ENCODE measurements around the gene MLX. TPM values are rescaled to one million over a fixed set of nuclear protein-coding genes. Genes with fewer than 3 reads are reported as not detected.

Gene MLX, protein sequence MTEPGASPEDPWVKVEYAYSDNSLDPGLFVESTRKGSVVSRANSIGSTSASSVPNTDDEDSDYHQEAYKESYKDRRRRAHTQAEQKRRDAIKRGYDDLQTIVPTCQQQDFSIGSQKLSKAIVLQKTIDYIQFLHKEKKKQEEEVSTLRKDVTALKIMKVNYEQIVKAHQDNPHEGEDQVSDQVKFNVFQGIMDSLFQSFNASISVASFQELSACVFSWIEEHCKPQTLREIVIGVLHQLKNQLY
- 45.3 TPM for polyA plus RNA-seq (2013, experiment 1 of 2)
- polyA plus RNA-seq (2013, experiment 2 of 2) = 45.3 TPM

- Histone ChIP-seq H3K27ac (ENCODE audit: low read length, poor library complexity, severe bottlenecking) (peak within 1 kb of the TSS; percentile 86), H3K23ac (ENCODE audit: low read length in 2 of 2) (peak within 1 kb of the TSS; percentile 20 to 94), H3K18ac (ENCODE audit: low read depth in 1 of 2, low read length in 2 of 2) (peak within 1 kb of the TSS; percentile 88 to 98), H2BK120ac (ENCODE audit: low read depth, low read length) (peak within 1 kb of the TSS; percentile 88), H2BK15ac (ENCODE audit: low read depth, poor library complexity, severe bottlenecking) (peak within 1 kb of the TSS; percentile 44), H2AK5ac (ENCODE audit: low read length, severe bottlenecking) (peak within 1 kb of the TSS; percentile 66), H4K8ac (ENCODE audit: low read length) (peak within 1 kb of the TSS; percentile 94), H3K9ac (ENCODE audit: low read length) (peak within 1 kb of the TSS; percentile 91), H3K9me3 (ENCODE audit: control insufficient read depth, low read length) (no peaks in the 10 kb centered on the region), H2AFZ (ENCODE audit: low read depth, low read length) (peak within 1 kb of the TSS; percentile 74), H3K27me3 (ENCODE audit: control insufficient read depth in 1 of 2, insufficient read depth in 1 of 2, low read length in 2 of 2) (no peaks in the 10 kb centered on the region), H2BK5ac (ENCODE audit: low read depth, low read length, poor library complexity, severe bottlenecking) (peak within 1 kb of the TSS; percentile 82), H3K79me1 (replicated peaks; ENCODE audit: low read length, poor library complexity, severe bottlenecking) (peaks cover 36% of the 10 kb centered on the region), H3K36me3 (ENCODE audit: control insufficient read depth in 1 of 2, insufficient read depth in 2 of 2, low read depth in 1 of 2, low read length in 2 of 2) (peaks cover 70 to 71% of the 10 kb centered on the region in 2 experiments), H3K4me2 (ENCODE audit: low read length, poor library complexity, severe bottlenecking) (peak within 1 kb of the TSS; percentile 86), H2BK12ac (ENCODE audit: low read length in 2 of 2) (peak within 1 kb of the TSS; percentile 32 to 80), H3K4me3 (ENCODE audit: insufficient read depth in 1 of 2, low read depth in 1 of 2, low read length in 2 of 2) (peak within 1 kb of the TSS; percentile 93 to 95), H3K4me1 (ENCODE audit: control insufficient read depth, insufficient read depth, low read depth, low read length) (peaks cover 45% of the 10 kb centered on the region), H3K4ac (ENCODE audit: low read depth in 1 of 2, low read length in 2 of 2) (peak within 1 kb of the TSS; percentile 99 to 100), H3K14ac (ENCODE audit: low read length in 2 of 2) (peak within 1 kb of the TSS; percentile 81 to 93), H4K91ac (ENCODE audit: low read length) (peak within 1 kb of the TSS; percentile 98)
- peak; percentile 89 for DNase-seq
- WGBS = under 1% methylated on average over 65 of the region's 72 CpGs
Observed at GRCh38 chr17:42566883-42567573, at the start of gene MLX. TSS of gene MLX (plus strand) at chr17:42567100. CDS start at chr17:42567125, 25 bp downstream.

DNA sequence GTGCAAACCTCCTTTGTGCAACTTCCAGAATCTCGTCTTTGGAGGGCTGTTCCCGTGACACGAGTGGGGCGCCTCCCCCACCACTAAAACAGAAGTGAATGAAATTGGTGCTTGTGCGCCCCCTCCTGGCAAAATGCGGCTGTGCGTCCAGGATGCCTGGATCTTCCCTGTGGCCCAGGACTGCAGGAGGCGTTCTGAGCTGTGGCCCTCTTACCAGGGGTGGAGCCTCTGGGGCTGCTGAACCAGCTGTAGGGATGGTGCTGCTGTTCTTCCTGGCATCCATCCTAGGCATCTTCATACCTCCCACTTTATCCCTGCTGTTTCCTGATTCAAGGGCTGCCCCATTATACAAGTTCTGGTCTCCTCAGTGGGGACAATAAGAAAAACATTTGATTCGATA lies 49.4 kb upstream of the MLX start:
- peak overlapping the region in 1 of 2 experiments; percentile 95 for H2BK12ac ChIP-seq (ENCODE audit: low read length in 2 of 2)
- H3K27me3 ChIP-seq (ENCODE audit: control insufficient read depth in 1 of 2, insufficient read depth in 1 of 2, low read length in 2 of 2) = no peaks in the 10 kb centered on the region
- peak overlapping the region; percentile 85 for H3K9ac ChIP-seq (ENCODE audit: low read length)
- H2BK5ac ChIP-seq (ENCODE audit: low read depth, low read length, poor library complexity, severe bottlenecking) = no peak overlapping the region
- H3K14ac ChIP-seq (ENCODE audit: low read length in 2 of 2) = no peak overlapping the region
- peak overlapping the region in 1 of 2 experiments; percentile 97 for H3K4ac ChIP-seq (ENCODE audit: low read depth in 1 of 2, low read length in 2 of 2)
- no peaks in the 10 kb centered on the region for H3K79me1 ChIP-seq (replicated peaks; ENCODE audit: low read length, poor library complexity, severe bottlenecking)
- peak overlapping the region; percentile 53 for H4K91ac ChIP-seq (ENCODE audit: low read length)
- no peak overlapping the region for H3K4me3 ChIP-seq (ENCODE audit: insufficient read depth in 1 of 2, low read depth in 1 of 2, low read length in 2 of 2)
- no peak overlapping the region for H3K4me2 ChIP-seq (ENCODE audit: low read length, poor library complexity, severe bottlenecking)
- H4K8ac ChIP-seq (ENCODE audit: low read length) = no peak overlapping the region
- H3K36me3 ChIP-seq (ENCODE audit: control insufficient read depth in 1 of 2, insufficient read depth in 2 of 2, low read depth in 1 of 2, low read length in 2 of 2) = peaks cover 32 to 47% of the 10 kb centered on the region in 2 experiments
- peaks cover 43% of the 10 kb centered on the region for H3K4me1 ChIP-seq (ENCODE audit: control insufficient read depth, insufficient read depth, low read depth, low read length)
- H3K18ac ChIP-seq (ENCODE audit: low read depth in 1 of 2, low read length in 2 of 2) = peak overlapping the region in 1 of 2 experiments; percentile 5
- no peak overlapping the region for H2AK5ac ChIP-seq (ENCODE audit: low read length, severe bottlenecking)
- no peak overlapping the region for H3K23ac ChIP-seq (ENCODE audit: low read length in 2 of 2)
- no peak overlapping the region for H2BK15ac ChIP-seq (ENCODE audit: low read depth, poor library complexity, severe bottlenecking)
- no peaks in the 10 kb centered on the region for H3K9me3 ChIP-seq (ENCODE audit: control insufficient read depth, low read length)
- 9% methylated on average over 9 of the region's 9 CpGs for WGBS
- H2AFZ ChIP-seq (ENCODE audit: low read depth, low read length) = no peak overlapping the region
- H2BK120ac ChIP-seq (ENCODE audit: low read depth, low read length) = peak overlapping the region; percentile 3
- peak overlapping the region; percentile 100 for H3K27ac ChIP-seq (ENCODE audit: low read length, poor library complexity, severe bottlenecking)
- peak; percentile 86 for DNase-seq

DNA sequence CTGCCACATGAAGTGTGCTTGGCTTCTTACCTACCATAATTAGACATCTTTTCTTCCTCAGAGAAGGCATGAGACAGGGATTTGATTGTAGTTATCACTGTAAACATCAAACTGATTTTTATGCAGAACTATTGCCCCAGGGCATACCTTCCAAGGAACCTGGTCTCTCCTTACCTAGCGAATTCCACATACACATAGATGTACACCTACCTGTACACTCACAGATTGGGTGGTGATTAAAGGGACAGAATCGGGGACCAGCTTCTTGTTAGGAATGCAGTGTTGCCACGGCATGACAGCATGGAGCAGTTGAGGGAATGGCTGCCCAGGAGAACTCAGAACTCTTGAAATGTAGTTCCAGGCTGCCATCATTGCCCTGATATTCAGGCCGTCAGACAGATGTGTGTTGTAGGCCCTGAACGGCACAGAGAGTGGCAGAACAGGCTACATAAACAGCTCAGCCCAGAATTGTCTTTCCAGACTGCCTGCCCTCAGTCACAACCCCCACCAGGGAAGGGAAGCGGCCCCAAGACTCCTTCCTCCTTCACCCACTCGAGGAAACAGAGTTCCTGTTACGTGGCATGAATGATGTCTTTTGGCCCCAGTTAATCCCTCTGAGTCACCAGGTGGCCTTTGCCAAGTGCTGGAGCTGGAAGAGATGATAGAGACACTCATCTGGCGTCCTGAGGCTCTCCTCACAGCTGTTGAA lies 48.7 kb upstream of the MLX start:
- Histone ChIP-seq H2AFZ (ENCODE audit: low read depth, low read length) (no peak overlapping the region), H3K23ac (ENCODE audit: low read length in 2 of 2) (no peak overlapping the region), H4K8ac (ENCODE audit: low read length) (peak overlapping the region; percentile 98), H3K4ac (ENCODE audit: low read depth in 1 of 2, low read length in 2 of 2) (peak overlapping the region; percentile 96 to 97), H3K36me3 (ENCODE audit: control insufficient read depth in 1 of 2, insufficient read depth in 2 of 2, low read depth in 1 of 2, low read length in 2 of 2) (peaks cover 34 to 51% of the 10 kb centered on the region in 2 experiments), H3K4me3 (ENCODE audit: insufficient read depth in 1 of 2, low read depth in 1 of 2, low read length in 2 of 2) (peak overlapping the region in 1 of 2 experiments; percentile 39), H3K9me3 (ENCODE audit: control insufficient read depth, low read length) (no peaks in the 10 kb centered on the region), H2BK12ac (ENCODE audit: low read length in 2 of 2) (peak overlapping the region; percentile 97 to 100), H3K18ac (ENCODE audit: low read depth in 1 of 2, low read length in 2 of 2) (peak overlapping the region; percentile 93 to 94), H3K4me1 (ENCODE audit: control insufficient read depth, insufficient read depth, low read depth, low read length) (peaks cover 50% of the 10 kb centered on the region), H3K14ac (ENCODE audit: low read length in 2 of 2) (peak overlapping the region in 1 of 2 experiments; percentile 64), H3K27me3 (ENCODE audit: control insufficient read depth in 1 of 2, insufficient read depth in 1 of 2, low read length in 2 of 2) (no peaks in the 10 kb centered on the region), H3K27ac (ENCODE audit: low read length, poor library complexity, severe bottlenecking) (peak overlapping the region; percentile 100), H2BK15ac (ENCODE audit: low read depth, poor library complexity, severe bottlenecking) (no peak overlapping the region), H3K79me1 (replicated peaks; ENCODE audit: low read length, poor library complexity, severe bottlenecking) (peaks cover 3% of the 10 kb centered on the region), H2AK5ac (ENCODE audit: low read length, severe bottlenecking) (peak overlapping the region; percentile 100), H3K9ac (ENCODE audit: low read length) (peak overlapping the region; percentile 85), H2BK120ac (ENCODE audit: low read depth, low read length) (peak overlapping the region; percentile 91), H2BK5ac (ENCODE audit: low read depth, low read length, poor library complexity, severe bottlenecking) (peak overlapping the region; percentile 100), H4K91ac (ENCODE audit: low read length) (peak overlapping the region; percentile 96), H3K4me2 (ENCODE audit: low read length, poor library complexity, severe bottlenecking) (no peak overlapping the region)
- DNase-seq = peak; percentile 98
- WGBS = 16% methylated on average over 8 of the region's 9 CpGs
